HG03571 (cell line): Measurements from ENCODE around the gene CCDC149.

Experiments used
- ATAC-seq: cut with Tn5 transposase; IDR thresholded peaks from one replicate; pipeline ENCODE4 v1.9.1; 2021; ENCODE audit not compliant: unreplicated experiment

CCDC149 gene

DNA sequence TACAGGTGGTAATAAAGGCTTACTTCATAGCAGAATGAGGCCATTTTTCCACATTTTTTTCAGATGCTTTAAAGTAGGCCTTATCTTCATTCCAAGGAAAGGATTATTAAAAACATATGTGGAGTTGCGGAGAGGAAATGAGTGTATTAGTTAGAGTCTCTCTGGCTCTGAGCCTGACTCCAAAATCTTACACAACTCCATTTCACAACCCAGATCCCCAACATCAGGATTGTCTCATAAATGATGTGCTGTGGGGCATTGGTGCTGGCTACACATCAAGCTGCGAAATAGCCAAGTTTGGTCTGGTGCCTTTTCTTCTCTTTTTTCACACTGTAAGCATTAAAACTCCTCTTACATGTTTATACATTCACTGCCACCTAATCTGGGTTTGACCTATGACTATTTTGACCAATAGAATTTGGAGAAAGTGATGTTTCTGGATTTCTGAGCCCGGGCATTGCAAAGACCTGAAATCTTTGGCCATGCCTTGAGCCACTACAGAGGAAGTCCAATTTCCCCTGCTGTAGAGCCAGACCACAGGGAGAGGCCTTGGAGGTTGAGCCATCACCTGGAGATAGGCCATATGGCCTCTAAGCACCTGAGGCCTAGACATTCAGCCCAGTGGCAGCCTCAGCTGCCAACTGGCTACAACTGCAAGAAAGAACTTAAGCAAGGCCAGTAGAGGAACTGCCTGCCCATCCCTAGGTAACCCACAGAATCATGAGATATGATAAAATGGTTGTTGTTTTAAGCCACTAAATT lies 134.2 kb downstream of the CCDC149 start:
- ATAC-seq = no peak

DNA sequence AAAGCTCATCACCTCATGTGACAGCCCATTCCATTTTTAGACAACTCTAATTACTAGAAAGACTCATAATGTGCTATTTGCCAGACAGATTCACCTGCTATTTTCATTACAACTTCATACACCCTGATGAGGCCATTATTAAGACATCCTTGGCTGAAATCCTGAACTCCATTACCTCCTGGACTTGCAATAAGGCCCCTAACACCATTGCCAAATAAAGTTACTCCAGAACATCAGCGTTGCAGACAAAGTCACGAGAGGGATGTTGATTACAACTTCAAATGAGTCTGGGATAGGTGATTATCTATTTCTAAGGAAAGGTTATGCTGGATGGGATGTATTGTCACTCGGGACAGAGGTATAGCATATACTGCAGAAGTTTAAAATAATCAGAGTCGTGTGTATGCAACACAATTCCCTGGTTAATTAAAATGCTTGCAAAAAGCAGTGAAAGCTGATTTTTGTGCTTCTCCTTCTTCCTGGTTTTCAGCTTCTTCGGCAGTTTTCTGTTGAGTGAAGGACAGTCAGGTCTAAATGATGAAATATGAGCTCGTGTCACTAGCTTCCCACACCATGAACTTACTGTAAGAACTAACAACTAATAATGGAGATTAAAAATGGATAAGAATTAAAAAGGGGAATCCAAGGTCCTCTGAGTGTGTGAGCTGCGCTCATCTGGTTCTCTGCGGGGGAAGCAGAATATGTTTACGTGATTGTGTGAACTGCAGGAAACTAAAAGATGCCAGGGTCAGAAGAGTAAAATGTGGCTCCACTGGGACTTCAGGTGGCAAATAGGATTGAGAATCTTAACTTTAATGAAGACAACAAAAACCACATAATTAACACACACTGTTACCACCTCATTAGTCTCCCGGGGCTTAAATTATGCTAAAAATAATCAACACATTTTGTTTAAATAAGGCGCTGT lies 135.0 kb downstream of the CCDC149 start:
- ATAC-seq = no peak

DNA sequence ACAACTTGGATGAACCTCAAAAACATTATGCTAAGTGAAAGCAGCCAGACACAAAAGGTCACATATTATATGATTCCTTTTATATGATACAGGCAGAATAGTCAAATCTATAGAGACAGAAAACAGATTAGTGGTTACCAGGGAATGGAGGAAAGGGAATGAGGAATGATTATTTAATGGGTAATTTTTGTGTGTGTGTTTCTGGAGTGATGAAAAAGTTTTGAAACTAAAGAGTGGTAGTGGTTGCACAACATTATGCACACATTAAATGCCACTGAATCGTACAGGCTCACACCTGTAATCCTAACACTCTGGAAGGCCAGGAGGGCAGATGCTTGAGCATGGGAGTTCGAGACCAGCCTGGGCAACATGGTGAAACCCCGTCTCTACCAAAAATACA lies 137.1 kb downstream of the CCDC149 start:
- no peak for ATAC-seq

DNA sequence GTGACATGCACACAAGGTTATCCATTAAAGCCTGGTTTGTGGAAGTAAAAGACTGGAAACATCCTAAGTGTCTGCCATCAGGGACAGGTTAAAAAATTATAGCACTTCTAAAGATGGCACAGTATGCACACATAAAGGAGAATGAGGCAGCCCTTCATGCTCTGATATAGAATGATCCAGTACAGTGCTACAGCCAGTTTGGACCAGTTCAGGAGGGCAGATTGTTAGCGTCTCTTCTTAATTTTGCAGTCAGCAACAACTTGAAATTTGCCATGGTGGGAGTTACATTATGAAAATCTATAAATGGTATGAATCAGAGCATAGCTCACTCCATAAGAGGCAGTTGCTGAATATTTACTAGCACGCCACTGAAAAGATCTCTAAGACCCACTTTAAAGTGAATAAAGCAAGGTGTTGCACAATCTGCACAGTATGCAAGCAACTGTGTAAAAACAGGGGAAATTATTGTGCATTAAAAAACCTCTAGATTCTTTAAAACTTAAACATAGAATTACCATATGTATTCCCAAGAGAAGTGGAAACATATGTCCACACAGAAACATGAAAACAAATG lies 137.7 kb downstream of the CCDC149 start:
- ATAC-seq = no peak

DNA sequence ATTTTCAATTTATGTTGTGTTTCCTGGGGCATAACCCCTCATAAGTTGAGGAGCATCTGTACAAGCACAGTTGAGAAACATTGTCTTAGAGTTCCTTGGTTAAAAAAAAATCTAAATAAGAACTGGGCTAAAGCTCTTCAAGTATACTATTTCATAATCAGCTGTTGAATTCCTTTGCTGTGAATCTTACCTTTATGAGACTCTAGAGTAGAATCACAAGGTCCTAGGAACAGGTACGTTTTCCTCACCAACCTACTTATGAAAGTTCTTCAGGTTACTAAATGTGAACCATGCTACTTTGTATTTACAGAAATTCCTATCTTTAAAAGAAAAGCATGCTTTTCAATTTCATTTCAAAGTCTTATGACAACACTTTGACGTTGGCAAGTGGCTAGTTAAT lies 138.4 kb downstream of the CCDC149 start:
- ATAC-seq = no peak

DNA sequence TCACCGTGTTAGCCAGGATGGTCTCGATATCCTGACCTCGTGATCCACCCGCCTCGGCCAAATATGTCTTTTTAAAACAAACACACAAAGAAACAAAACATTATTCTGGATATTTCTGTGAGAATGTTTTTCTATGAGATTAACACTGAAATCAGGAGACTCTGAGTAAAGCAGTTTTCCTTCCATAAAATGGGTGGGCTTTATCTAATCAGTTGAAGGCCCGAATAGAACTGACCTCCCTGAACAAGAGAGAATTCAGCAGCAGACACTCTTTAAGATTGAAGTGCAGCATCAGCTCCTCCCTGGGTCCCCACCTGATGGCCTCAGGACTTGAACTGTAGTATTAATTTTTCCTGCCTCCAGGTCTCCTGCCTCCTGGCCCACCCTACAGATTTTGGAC lies 139.9 kb downstream of the CCDC149 start:
- ATAC-seq = no peak

DNA sequence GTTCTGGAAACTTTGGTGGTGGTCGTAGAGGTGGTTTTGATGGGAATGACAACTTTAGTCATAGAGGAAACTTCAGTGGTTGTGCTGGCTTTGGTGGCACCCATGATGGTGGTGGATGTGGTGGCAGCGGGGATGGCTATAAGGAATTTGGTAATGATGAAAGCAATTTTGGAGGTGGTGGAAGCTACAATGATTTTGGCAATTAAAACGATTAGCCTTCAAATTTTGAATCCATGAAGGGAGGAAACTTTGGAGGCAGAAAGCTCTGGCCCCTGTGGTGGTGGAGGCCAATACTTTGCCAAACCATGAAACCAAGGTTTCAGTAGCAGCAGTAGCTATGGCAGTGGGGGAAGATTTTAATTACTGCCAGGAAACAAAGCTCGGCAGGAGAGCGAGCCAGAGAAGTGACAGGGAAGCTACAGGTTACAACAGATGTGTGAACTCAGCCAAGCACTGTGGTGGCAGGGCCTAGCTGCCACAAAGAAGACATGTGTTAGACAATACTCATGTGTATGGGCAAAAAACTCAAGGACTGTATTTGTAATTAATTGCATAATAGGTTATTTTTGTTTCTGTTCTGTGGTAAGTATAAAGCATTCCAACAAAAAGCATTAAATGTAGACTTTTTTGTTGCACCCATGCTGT lies 140.7 kb downstream of the CCDC149 start:
- ATAC-seq = no peak

DNA sequence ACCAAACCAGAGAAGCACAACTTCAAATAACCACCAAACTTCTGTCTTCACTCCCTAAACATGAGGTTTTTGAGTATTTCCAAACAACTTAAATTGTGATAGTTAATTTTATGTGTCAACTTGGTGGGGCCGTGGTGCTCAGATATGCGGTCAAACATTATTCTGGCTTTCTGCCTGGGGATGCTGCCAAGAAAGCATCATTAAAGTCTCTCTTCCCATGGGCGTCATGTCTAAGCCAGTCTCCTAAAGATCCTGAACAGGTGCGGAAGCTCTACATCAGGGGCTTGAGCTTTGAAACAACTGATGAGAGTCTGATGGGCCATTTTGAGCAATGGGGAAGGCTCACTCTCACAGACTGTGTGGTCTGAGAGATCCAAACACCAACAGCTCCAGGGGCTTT lies 141.6 kb downstream of the CCDC149 start:
- no peak for ATAC-seq

DNA sequence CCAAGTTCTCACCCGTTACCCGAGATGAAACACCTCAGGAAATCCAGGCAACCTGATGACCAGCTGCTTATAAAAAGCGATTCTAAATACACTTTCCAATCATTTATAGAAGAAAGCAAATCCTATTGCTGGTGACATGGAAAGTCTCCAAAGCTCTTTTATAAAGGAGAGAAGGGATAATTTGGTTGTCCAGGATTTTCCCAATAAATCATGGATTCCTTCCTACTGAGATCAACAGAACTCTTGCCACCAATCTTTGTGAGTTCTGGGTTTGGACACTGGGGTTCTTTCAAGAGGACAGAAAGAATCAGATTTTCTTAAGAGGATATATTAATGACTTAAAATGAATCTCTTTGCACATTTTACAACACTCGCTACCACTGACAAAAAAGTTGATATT lies 142.2 kb downstream of the CCDC149 start:
- no peak for ATAC-seq

DNA sequence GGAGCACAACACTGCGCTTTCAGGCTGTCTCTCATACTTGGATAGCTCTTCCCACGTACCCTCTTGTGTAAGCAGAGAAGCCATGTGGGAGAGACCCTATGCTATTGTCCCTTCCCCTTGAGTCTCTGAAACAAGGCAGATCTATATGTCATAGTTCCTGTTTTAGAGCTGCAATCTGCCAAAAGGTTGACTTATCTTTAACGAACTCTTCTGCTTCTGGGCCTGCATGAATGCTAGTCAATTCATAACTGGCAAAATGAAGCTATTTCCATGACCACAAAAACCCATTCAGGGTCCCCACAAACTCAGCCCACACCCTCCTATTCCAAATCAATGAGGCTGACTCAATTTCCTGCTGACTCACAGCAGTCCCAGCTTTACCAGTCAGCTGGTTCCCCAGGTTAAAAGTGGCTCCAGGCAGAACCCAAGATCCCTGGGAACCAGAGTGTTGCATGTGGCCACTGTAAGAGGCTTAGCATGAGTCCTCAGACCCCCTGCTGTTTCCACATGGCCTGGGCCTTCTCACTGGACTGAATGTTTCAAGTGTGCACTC lies 142.7 kb downstream of the CCDC149 start:
- ATAC-seq = peak; percentile 50

DNA sequence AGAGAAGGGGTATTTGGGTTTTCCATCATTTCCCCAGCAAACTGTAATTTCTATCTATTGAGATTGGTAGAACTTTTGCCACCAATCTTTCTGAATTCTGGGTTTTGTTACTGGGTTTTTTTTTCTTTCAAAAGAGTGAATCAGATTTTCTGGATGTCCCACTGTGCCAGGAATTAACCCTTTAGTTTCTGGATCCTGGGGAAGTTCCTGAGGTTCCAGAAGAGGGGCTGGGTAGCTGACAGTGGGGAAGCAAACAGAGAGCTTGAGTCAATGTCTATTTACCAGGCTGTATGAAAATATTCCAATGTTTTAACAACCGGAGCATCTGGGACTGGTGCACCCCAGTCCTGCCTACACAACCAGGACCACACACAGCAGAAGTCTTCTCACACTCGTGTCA lies 143.3 kb downstream of the CCDC149 start:
- no peak for ATAC-seq

DNA sequence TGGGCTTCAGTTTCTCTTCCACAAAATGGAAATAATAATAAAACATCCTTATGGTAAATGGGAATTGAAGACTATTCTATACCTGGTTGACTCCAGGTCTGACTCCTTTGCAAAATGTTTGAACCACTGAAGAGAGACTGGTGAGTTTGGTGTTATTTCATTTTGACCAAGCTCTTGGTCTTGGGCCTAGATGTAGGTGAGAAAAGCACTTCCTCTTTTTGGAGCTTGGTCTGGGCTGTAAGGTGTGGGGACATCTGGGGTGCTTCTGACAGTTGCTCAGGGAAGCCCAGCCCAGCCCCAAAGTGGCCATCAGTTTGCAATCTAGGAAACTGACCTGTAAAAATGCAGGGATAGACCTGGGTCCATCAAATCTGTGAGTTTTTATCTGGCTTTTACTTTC lies 144.2 kb downstream of the CCDC149 start:
- peak; percentile 75 for ATAC-seq

DNA sequence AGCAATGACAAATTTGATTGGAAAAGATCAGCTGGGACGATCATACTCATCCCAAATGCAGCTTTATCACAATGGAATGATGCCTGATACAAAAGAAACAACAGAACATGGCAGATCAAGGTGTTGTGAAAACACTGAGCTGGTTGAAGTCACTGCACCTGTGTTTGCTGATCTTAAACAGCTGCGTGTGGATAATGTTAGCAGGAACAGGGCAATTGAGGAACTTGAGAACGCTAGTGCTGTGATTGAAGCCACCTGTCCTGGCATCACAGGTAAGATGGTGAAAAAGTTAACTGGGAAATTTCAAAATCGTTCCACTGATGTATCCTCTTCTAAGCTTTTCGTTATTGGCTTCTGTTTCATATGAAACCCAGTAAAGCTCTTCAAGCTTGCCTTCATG lies 144.8 kb downstream of the CCDC149 start:
- ATAC-seq = no peak

DNA sequence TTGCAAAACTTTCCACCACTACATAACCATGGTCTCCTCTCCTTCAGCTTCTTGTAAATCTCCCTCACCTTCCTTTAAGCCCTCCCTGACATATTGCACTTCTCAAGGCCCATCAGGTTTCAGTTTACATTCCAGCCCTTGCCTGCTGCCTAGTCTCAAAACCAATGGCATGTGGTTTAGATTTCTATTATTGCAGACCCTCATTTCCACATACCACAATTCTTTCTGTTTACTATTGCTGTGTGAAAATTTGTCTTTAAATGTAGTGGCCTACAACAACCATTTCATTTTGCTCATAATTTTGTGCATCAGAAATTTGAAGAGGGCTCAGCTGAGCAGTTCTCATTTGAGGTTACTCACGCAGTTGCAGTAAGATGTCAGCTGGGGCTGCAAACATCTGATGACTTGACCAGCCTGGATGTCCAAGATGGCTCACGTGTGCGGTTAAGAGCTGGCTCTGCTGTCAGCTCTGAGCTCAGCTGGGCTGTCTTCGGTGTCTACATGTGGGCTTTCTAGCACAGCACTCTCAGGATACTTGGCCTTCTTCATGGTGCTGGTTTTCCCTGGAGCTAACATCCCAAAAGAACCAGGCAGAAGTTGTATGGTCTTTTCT lies 147.4 kb downstream of the CCDC149 start:
- ATAC-seq = no peak

DNA sequence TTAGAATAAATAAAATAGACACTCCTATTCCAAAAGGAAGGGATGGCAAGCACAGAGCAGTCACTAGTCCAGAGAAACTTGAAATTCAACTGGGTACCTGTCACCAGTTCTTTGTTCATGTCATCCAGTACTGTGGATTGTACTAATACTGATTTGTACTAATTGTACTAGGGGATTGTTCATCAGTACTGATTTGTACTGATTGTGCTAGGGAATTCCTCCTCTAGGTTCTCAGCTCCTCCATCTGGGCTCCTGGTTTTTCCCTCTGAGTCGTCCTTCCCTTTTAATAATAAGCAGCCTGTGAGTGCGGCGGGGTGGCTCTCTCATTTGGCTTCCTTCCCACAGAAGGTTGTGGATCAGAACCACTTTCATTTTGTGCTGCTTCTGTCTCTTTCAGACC lies 148.5 kb downstream of the CCDC149 start:
- ATAC-seq = no peak

DNA sequence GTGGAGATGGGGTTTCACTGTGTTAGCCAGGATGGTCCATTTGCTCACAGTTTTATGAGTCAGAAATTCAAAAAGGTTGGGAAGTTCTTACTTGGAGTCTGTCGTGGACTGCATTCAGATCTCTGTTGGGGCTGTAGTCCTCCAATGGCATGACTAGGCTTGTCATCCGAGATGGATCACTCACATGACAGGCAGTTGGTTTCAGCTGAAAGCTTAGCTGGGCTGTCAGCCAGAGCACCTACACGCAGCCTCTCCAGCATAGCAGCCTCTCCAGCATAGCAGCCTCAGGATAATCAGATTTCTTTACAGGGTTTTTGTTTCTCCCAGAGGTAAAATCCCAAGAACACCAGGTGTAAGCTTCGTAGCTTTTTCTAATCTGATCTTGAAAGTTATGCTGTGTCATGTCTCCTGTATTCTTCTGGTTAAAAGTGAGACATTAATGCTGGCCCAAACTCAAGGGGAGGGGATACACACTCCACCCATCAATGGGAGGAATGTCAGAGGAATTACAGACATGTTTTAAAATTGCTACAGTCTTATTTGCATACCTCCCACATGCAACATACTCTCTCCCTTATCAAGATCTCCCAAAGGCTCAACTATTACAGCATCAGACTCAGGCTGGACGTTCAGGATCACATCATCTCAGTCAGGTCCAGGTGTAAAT lies 149.1 kb downstream of the CCDC149 start:
- ATAC-seq = no peak
